Kidney (tissue), 14 donors: ENCODE results near the gene TCF7L2. TPM values are rescaled to one million over a fixed set of nuclear protein-coding genes. Genes with fewer than 3 reads are reported as not detected.
A peak's percentile ranks its signal among the peaks of the same experiment; 100 is the strongest.

ENCODE experiments used
- DNase-seq, 5 donors: peaks; one replicate each; pipeline ENCODE4 v3.0.0-alpha.2; 2013 to 2020
- FAIRE-seq: peaks from 2 replicates; lab custom pipeline; 2012; peaks lifted over from hg19 to GRCh38; lab: Jason Lieb, UNC
- H3K27ac ChIP-seq, 2 donors: one replicate each; pipeline ENCODE4 v1.7.0; 2013; ENCODE audit warnings: low read depth in 2 of 2, low read length in 2 of 2, inconsistent platforms in 1 of 2
- H3K27me3 ChIP-seq: one replicate; pipeline ENCODE4 v1.7.1; 2013; ENCODE audit warnings: low read length, inconsistent platforms; ENCODE audit not compliant: control insufficient read depth, insufficient read depth
- H3K36me3 ChIP-seq, 3 donors: one replicate each; pipeline versions ENCODE4 v1.7.0 to v1.7.1; 2013; ENCODE audit warnings: low read length in 3 of 3, control low read depth in 1 of 3, inconsistent platforms in 1 of 3; ENCODE audit not compliant: insufficient read depth in 3 of 3, control insufficient read depth in 2 of 3
- H3K4me1 ChIP-seq, 3 donors: one replicate each; pipeline versions ENCODE4 v1.7.0 to v1.7.1; 2013; ENCODE audit warnings: low read length in 3 of 3, inconsistent platforms in 1 of 3, low read depth in 1 of 3; ENCODE audit not compliant: control insufficient read depth in 2 of 3, insufficient read depth in 2 of 3
- H3K4me3 ChIP-seq, 3 donors: one replicate each; pipeline versions ENCODE4 v1.7.0 to v1.8.1; 2013; ENCODE audit warnings: low read length in 3 of 3, control low read depth in 1 of 3, inconsistent platforms in 1 of 3
- H3K9ac ChIP-seq, 3 donors: one replicate each; pipeline versions ENCODE4 v1.7.0 to v1.7.1; 2013; ENCODE audit warnings: low read length in 3 of 3, control low read depth in 1 of 3, inconsistent platforms in 1 of 3
- H3K9me3 ChIP-seq, 3 donors: one replicate each; pipeline versions ENCODE4 v1.7.0 to v1.7.1; 2013; ENCODE audit warnings: low read length in 3 of 3, control low read depth in 1 of 3, inconsistent platforms in 1 of 3; ENCODE audit not compliant: control insufficient read depth in 2 of 3, insufficient read depth in 1 of 3
- CTCF ChIP-seq: IDR thresholded peaks from 3 replicates; pipeline ENCODE4 v1.5.1; 2012; ENCODE audit warnings: mild to moderate bottlenecking, moderate library complexity, borderline replicate concordance; ENCODE audit not compliant: insufficient read depth; ENCODE audit errors: extremely low read depth
- intact Hi-C: fragments of 100-400 bp; cut with DNase I; formaldehyde crosslinking; loops from one replicate; pipeline ENCODE4 v1.11.1; 2022
- polyA plus RNA-seq: library from polyadenylated mRNA; stranded (reverse); fragments of 350-450 nt; fragmentation: Illumina TruSeq; extraction: RNeasy Lipid Tissue Mini Kit (QIAGEN cat#74804); gene quantifications from one replicate; pipeline ENCODE4 v1.2.3, GENCODE V29; 2014; ENCODE audit warnings: low read depth, low replicate concordance; ENCODE audit not compliant: insufficient read depth
- total RNA-seq: library from RNA; stranded (reverse); fragmentation: NEBNext Ultra II Directional; extraction: Animal tissue kit (Norgen Biotek cat#: 25700); gene quantifications from one replicate; pipeline ENCODE4 v1.2.1, GENCODE V29; 2021
- donor health status: control.
- donor health status: control.
- donor health status: control.
- donor health status: control.
- donor health status: control.
- donor health status: DM: yes; HTN: yes; CAD: no.
- donor health status: Normal renal cell carcinoma (clear cell type).

Gene TCF7L2
- total and polyA plus RNA-seq, 2 donors from 2014 or later, result 6.5 to 32.4 TPM

- H3K9me3 ChIP-seq, result peaks cover 0 to 11% (median 2%) of the 10 kb centered on the region in 3 donors
- intact Hi-C loops, result no loop called here
- H3K4me1 ChIP-seq, result no peaks in the 10 kb centered on the region
- no peak for TF ChIP-seq CTCF
- H3K36me3 ChIP-seq, result no peaks in the 10 kb centered on the region
- H3K9ac ChIP-seq, result no peak overlapping the region
- no peak overlapping the region for H3K27ac ChIP-seq
- H3K27me3 ChIP-seq, result no peaks in the 10 kb centered on the region
- FAIRE-seq (no peak), DNase-seq (no peak)
- no peak overlapping the region for H3K4me3 ChIP-seq
These were observed 257.9 kb downstream of the TCF7L2 start for GRCh38 chr10:113207924-113208323.

GRCh38 chr10:113213035-113213434, 263.0 kb downstream of the TCF7L2 start:
- DNase-seq (no peak), FAIRE-seq (no peak)
- Histone ChIP-seq H3K4me3 (no peak overlapping the region), H3K4me1 (no peaks in the 10 kb centered on the region), H3K9me3 (no peaks in the 10 kb centered on the region), H3K27me3 (no peaks in the 10 kb centered on the region), H3K27ac (no peak overlapping the region), H3K9ac (no peak overlapping the region), H3K36me3 (no peaks in the 10 kb centered on the region)
- intact Hi-C loops, result no loop called here
- no peak for TF ChIP-seq CTCF

GRCh38 chr10:113214331-113214730, 264.3 kb downstream of the TCF7L2 start:
- Histone ChIP-seq H3K4me1 (no peaks in the 10 kb centered on the region), H3K4me3 (no peak overlapping the region), H3K36me3 (no peaks in the 10 kb centered on the region), H3K27me3 (no peaks in the 10 kb centered on the region), H3K9me3 (no peaks in the 10 kb centered on the region), H3K9ac (no peak overlapping the region), H3K27ac (no peak overlapping the region)
- FAIRE-seq, result no peak
- DNase-seq, result no peak
- intact Hi-C loops, result no loop called here
- no peak for TF ChIP-seq CTCF

GRCh38 chr10:113216102-113216501, 266.1 kb downstream of the TCF7L2 start:
- intact Hi-C loops, result no loop called here
- no peaks in the 10 kb centered on the region for H3K27me3 ChIP-seq
- TF ChIP-seq CTCF, result no peak
- H3K9ac ChIP-seq, result no peak overlapping the region
- DNase-seq, result peak in 2 of 5 donors; percentile 3 to 36
- H3K27ac ChIP-seq, result no peak overlapping the region
- H3K4me1 ChIP-seq, result no peaks in the 10 kb centered on the region
- no peaks in the 10 kb centered on the region for H3K36me3 ChIP-seq
- no peak overlapping the region for H3K4me3 ChIP-seq
- no peak for FAIRE-seq
- no peaks in the 10 kb centered on the region for H3K9me3 ChIP-seq
